GM19328 (cell line): ENCODE data around the gene INSRR.

Experiments used
- ATAC-seq: cut with Tn5 transposase; IDR thresholded peaks from one replicate; pipeline ENCODE4 v1.9.1; 2021; ENCODE audit warnings: mild to moderate bottlenecking, moderate library complexity; ENCODE audit not compliant: unreplicated experiment

Gene INSRR

DNA sequence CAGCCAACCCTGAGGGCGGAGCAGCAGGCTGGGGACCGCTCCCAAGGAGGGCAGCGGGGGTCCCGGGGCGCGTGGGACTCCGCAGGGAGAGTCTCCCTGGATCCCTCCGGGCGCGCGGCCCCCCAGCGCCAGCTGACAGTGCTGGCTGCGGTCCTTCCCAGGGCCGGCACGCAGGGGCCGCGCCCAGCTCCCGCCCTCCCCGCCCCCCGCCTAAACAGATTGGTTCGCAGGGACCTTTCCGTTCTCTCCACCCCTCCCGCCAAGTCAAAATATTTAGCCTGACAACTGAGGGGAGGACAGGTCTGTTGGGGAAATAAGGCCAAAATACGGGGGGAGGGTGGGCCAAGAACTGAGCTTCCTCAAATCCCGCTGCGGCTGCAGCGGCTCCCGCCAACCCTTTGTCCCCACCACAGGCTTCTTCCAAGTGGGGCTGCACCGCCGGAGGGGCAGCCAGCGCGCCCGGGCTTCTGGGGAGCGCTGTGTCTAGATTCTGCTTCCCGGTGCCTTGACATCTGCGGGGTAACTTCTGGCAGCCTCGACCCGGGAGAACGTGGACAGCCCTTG, at the start of gene INSRR:
Gene INSRR (minus strand): TSS at position 159 of the 564 bp plus-strand sequence. CDS start 496 bp downstream, outside the sequence.
- no peak for ATAC-seq

DNA sequence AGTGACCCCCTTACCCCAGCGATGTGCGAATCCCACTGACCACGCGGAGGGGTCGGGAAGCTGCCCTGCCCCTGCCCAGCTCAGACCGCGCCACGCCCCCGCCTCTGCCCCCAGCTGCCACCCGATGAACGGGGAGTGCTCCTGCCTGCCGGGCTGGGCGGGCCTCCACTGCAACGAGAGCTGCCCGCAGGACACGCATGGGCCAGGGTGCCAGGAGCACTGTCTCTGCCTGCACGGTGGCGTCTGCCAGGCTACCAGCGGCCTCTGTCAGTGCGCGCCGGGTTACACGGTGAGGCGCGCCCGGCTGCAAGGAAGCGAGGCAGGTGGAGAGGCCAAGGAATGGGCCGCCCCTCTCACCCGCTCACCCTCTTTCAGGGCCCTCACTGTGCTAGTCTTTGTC, 49.6 kb upstream of the INSRR start:
- ATAC-seq, result no peak

DNA sequence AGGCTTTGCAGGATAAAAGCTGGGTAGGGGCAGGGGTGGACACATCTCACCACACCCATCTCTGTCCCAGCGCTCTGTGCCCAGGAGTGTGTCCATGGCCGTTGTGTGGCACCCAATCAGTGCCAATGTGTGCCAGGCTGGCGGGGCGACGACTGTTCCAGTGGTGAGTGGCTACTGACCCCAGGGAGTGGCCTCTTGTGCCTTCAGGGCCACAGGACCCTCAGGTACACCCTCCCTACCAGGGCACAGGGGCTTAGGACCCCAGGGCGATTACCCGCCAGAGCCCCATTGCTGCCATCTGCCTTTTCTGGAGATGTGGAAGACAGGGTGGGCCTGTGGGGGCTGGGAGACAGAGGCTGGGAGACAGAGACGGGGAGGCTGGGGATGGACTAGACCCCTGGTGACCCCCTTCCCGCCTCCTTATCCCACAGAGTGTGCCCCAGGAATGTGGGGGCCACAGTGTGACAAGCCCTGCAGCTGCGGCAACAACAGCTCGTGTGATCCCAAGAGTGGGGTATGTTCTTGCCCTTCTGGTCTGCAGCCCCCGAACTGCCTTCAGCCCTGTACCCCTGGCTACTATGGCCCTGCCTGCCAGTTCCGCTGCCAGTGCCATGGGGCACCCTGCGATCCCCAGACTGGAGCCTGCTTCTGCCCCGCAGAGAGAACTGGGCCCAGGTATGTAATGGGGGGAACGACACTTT, 47.4 kb upstream of the INSRR start:
- no peak for ATAC-seq

DNA sequence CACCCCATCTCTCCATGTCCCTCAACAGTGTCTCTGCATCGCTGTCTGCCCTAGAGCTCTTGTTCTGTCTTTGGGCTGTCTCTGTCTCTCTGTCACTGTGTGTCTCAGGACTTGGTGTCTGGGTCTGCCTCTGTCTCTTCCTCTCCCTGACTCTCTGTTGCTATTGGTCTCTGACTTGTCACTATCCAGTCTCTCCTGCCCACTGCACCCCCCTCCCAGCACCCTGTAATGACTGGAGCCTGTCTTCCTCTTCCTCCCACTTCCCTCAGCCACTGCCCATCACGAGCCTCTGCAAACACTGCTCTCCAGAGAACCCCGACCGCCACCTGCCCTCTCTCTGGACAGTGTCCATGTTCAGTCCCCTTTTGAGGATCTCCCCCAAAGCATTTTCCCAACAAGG, 46.7 kb upstream of the INSRR start:
- no peak for ATAC-seq

DNA sequence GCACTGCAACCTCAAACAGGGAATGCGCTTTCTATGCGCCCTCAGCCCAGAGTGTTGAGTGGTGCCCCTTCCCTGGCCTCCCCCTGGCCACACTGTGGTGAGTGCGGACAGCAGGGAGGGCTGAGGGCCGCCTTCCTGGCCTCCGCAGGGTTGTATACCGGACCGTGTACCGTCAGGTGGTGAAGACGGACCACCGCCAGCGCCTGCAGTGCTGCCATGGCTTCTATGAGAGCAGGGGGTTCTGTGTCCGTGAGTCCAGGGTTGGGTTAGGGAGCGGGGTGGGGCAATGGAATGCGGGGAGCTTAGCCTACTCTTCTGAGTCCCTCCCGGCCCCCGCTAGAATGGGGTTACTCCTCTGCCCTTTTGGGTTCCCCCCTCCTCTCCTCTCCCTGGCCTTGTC, 46.3 kb upstream of the INSRR start:
- no peak for ATAC-seq

DNA sequence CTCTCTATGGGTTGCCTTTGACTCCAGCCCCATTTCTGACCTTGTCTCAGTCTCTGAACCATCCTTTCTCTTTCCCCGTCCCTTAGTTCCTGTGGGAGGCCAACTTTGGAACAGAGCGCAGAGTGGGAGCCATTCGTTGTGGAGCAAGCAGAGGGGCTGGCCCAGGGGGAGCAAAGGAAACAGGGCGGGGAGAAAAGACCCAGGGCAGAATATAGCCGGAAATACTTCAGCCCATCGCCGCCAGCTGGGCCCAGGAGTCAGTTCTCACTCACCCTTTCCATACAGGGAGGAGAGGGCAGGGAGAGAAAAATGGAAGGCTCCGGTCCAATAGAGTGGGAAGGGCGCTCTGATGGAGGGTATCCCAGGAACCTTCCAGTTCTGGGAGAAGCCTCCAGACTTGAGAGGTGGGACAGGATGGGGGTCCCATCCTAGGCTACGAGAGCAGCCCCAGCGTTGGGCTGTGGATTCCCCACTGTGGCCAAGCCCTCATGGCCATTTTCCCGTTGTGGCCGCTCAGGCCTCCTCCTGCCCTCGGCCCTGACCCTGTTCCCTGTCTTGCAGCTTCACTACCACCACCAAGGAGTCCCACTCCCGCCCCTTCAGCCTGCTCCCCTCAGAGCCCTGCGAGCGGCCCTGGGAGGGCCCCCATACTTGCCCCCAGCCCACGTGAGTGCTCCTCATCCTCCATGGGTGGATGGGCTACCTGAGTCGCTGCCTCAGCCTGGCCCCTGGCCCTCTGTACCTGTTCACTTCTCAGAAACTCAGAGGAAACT, 45.5 kb upstream of the INSRR start:
- ATAC-seq, result no peak

DNA sequence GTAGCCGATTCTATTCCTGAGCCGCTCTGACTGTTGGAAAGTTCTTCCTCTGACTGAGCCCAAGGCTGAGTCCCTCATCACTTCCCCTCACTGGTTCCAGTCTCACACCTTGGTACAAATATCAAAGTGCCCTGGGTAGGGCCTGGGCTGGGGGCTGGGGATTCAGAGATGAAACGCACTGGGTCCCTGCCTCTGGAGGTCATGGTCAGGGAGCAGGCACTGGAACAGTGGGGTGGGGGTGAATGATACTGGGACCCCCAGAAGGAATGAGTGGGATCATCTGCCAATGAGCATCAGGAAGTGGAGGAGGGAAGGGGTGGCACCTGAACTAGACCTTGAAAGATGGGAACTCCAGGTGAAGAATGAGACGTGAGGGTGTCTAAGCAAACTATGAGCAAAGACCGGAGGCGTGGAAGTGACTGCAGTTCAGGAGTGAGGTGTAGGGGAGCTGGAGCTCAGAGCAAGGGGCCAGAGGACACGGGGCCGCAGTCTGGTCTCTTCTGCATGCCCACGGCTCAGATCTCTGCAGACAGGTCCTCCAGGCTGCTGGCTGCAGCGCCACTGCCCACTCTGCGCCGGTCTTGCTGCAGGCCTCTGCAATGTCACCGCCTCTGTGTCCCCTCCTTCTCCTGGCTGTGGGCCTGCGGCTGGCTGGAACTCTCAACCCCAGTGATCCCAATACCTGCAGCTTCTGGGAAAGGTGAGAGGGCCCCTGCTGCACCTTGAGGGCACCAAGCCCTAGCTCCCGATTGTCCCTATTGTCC, 44.6 kb upstream of the INSRR start:
- ATAC-seq, result no peak

DNA sequence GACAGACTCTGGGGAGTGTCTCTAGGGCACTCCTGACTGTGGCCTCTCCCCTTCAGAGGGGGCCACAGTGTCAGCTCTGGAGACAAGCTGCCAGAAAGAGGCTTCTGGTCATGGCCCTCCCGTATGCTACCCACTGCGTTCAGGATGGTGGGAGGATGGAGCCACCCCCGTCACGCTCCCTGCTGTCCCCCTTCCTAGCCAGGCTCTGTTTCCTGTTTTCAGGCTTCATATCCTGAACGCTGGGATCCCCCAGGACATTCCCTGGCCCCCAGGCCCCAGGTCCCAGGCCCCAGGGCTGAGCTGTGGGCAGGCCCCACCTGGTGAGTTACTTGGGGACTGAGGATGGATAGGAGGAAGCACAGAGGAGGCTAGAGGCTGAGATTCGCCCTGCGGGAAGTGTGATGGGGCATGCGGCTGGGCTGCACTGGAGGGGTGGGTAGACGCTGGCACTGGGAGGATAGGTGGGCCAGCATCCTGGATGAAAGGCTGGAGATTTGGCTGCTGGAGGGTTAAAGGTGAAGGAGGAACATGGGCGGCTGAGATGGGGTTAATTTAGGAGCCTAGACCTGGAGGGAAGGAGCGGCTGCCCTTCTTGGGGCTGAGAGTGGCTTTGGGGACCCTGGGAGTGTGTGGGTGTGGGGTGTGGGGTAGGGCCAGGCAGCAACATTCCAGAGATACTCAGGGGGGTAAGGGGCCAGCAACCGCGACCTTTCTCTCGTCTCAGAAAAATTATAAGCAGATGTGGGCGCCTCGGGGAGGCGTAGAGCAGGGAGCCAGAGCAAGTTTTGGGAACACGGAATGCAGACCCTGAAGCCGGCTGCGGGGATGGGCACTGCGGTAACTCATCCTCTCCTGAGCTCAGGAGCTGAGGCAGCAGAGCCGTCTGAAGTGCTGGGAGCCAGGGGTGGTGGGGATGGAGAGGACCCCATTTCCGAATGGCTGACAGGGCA, 43.3 kb upstream of the INSRR start:
- no peak for ATAC-seq

DNA sequence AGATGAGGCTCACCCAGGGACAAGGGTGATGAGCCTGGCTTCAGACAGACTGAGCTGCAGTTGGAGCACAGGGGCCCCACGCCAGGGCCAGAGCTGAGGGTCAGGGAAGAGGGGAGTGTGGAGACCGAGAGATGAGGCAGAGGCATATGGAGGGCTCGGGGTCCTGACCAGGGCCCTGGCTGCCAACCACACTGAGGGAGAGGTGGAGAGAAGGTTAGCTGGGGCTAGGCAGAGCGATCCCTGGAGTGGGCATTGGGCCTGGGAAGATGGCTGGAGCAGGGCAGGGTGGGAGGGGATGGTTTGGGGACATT, 42.6 kb upstream of the INSRR start:
- ATAC-seq, result no peak

DNA sequence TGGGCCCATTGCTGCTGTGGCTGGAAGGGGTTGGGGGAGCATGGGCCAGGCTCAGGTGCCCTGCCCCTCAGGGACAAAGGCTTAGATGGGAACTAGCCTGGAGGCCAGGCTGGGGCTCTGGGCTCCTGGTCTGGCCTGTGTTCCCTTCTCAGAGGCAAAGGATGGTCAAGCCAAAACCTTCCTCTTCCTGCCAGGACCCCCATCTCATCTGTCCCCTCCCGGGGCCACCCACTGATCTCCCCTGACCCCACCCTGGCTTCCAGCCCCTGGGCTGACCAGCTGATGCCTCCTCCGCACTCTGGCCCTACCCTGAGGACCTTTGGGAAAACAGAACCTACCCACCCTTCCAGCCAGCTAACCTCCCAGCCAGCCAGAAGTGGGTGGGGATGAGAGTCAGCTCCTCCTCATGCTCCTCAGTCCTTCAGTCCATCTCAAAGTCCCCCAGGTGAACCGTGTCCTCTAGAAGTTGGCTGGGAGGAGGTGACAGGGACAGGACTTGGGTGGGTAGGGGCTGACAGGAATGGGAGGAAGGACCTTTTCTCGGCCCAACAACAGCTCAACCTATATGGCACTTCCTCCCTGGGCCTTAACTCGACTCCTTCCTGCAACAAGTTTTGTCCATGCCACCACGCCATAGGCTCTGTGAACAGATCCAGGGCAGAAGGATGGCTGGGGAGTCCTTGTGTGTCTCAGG, 42.1 kb upstream of the INSRR start:
- no peak for ATAC-seq

DNA sequence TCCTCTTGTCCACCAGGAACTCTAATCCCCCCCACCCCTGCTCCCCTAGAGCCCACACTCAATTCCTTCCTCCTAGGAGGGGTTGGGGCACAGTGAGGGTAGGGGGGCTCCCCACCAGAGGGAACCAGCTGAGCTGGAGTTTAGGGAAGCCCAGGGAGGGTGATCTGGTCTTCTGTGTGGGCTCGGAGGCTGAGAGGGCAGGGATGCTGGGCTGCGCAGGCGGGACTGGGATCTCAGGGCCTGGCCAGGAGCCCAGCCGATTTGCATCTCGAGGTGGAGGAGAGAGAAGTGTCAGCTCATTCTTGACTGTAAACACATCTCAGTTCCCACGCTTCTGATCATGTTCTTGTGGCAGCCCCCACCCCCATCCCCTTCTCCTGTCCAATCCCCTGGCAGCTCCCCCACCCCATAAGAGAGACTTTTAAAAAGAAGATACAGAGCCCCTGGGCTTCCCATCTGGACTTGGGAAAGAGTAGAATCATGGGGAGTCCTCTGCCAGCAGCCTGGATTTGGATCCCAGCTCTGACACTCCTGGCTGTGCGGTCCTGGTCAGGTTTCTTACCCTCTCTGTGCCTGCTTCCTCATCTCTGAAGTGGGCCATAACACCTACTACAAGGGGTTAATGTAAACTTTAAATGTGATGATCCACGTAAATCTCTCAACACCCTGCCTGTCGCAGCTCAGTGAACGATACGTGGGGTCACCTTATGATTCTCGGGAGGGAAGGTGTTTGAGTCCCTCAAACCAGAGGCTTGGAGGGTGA, 41.2 kb upstream of the INSRR start:
- ATAC-seq, result no peak

DNA sequence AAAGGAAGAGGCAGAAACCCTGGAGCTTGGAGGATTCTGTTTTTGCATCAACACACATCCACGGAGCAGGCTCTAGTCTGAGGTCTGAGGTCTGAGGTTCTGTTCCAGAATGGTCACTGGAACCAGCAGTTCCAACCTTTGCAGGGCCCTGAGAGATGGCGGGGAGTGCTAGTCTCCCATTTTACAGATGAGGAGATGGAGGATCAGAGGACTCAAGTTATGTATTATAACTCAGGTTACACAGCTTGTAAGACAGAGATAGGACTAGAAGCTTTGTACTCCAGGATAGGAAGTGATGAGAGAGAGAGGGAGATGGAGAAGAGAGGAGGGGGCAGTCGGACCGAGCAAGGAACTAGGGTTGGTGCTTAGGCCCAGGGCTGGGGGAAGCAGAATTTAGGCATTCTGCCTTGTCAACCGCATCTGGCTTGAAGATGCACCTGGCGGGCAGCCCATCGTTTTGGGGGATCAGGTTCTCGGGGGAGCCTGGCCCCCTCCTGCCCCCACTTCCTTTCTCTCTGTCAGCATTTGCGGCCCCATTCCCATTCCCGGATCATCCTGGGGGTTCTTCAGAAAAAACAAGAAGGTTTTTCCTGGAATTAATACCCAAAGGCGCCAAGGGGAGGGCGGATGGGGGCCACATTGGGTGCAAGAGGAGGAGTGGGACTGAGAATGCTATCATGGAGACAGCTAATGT, 40.2 kb upstream of the INSRR start:
- ATAC-seq, result no peak

DNA sequence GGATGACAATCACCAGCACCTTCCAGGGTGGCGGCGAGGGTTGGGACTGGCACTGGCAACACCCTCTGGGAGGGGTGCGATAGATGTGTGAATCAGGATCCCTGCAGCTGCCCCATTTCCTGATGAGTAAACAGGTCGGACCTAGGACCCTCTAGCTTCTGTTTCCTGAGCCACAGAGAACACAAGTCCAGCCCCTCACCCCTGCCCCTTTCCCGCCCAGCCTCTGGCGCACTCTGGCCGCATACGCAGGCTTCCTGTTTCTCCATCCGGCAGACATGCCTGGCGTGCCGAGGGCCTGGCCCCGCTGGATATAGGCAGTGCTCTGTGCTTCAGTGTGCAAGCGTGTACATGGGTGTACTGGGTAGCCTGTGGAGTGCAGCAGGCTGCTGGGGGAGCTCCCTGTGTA, 39.2 kb upstream of the INSRR start:
- no peak for ATAC-seq

DNA sequence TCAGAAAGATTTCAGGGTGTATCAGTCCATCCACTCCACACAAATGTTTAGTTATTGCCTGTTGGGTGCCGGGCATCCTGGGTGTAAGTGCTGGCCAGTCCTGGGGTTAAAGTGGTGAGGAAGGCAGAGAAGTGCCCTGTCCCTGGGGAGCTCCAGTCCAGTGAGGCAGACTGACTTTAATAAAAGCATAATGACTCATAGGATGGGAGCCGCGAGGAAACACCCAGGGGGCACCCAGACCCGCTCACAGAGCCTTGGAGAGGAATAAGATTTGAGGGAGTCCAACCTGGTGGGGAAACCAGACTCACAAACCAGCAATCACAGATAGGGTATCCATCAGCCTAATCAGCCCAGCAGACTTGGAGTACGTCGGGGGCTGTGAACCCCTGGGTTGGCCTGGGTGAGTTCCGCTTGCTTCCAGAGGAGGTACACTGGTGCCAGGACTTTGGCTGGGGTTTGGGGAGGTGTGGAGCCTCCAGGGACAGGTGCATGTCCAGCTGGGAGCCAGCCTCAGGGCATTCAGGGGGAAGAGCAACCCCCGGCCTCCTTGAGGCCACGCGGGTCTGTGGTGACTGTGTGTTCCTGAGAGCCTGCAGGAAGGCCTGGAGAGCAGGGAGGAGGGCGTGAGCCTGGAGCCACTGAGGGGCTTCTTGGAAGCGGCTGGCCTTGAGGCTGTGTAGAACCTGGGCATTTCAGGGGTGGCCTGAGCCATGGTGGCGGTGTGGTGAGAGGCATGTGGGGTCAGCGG, 38.3 kb upstream of the INSRR start:
- no peak for ATAC-seq

DNA sequence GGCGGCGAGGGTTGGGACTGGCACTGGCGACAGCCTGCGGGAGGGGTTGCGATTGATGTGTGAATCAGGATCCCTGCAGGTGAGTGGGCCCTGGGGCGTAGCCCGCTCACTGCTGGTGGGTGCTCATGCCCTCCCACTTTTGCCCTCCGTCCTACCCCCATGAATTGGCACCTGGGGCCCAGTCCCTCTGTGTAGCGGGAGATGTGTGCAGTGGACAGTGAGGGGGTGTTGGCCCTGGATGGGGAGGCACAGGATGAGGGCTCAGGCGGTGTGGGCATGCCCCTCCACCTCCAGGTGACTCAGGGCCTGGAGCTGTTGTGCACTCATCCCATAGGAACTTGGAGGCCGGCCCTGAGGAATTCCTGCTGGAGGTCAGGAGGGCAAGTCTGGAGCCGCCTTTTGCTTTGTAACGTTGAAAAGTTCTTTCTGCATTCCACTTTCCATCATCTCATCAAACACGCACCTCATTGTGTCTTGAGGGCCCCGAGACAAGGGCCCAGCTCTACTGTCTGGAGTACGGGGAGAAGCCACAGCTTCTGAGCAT, 37.6 kb upstream of the INSRR start:
- ATAC-seq, result no peak

DNA sequence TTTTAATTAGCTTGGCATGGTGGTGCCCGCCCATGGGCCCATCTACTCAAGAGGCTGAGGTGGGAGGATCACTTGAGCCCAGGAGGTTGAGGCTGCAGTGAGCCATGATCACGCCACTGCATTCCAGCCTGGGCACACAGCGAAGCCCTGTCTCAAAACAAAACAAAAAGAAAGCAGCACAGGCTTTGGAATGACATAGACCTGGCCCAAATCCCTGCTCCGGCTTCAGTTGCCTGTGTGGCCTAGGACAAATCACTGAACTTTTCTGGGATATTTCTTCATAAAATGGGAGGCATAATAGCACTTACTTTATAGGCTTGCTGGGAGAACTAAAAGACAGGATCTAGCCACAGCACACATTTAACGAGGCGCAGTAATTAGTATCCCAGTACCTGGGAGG, 37.0 kb upstream of the INSRR start:
- no peak for ATAC-seq

DNA sequence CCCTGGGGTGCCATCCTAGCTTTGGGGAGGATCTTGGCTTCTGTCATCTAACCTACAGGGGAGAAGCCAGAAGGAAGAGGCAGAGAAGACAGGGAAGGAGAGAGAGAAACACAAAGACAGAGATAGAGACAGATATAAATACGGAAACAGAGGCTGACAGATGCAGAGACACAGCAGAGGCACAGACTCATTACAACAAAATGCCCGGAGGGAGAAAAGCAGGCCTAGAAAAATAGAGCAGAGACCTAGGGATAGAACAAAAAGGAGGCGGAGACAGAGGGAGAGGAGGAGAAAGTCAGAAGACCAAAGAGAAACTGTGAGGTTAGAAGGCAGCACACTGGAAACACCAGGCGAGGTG, 36.5 kb upstream of the INSRR start:
- ATAC-seq, result no peak
